Activated CD8-positive, alpha-beta T cell treated with anti-CD3 and anti-CD28 coated beads, Interleukin-2, amount 10 ng/mL, durations not matched to agents 7 days and 5 days (primary cell): ENCODE data around the gene C19orf73. TPM values are rescaled to one million over a fixed set of nuclear protein-coding genes. Genes with fewer than 3 reads are reported as not detected.
A peak's percentile ranks its signal among the peaks of the same experiment; 100 is the strongest.

Experiments used
- ATAC-seq: fragments of 150-1000 bp; cut with Tn5 transposase; one replicate; pipeline ENCODE4 v1.10.0; 2021; ENCODE audit warnings: moderate library complexity
- CTCF ChIA-PET: fragments of 350-600 bp; sonication (Branson Sonifier 250); formaldehyde crosslinking; loops from one replicate; lab custom pipeline; 2021; ENCODE audit warnings: antibody characterized with exemption; lab: Charles Lee
- POLR2A ChIA-PET: fragments of 350-600 bp; sonication (Branson Sonifier 250); formaldehyde crosslinking; loops from one replicate; lab custom pipeline; 2021; ENCODE audit warnings: antibody characterized with exemption; lab: Charles Lee
- DNase-seq: peaks from one replicate; pipeline ENCODE4 v3.0.0-alpha.2; 2020
- H3K27ac Mint-ChIP-seq: one replicate; pipeline ENCODE4 v1.8.0; 2021; ENCODE audit warnings: mild to moderate bottlenecking, mixed read lengths
- H3K27me3 Mint-ChIP-seq: one replicate; pipeline ENCODE4 v1.8.0; 2021; ENCODE audit warnings: low read depth, mixed read lengths
- H3K36me3 Mint-ChIP-seq: one replicate; pipeline ENCODE4 v1.8.0; 2021; ENCODE audit warnings: low read depth, mixed read lengths
- H3K4me1 Mint-ChIP-seq: one replicate; pipeline ENCODE4 v1.8.0; 2021; ENCODE audit warnings: low read depth, mixed read lengths
- H3K4me3 Mint-ChIP-seq: one replicate; pipeline ENCODE4 v1.8.0; 2021; ENCODE audit warnings: mild to moderate bottlenecking, mixed read lengths
- H3K9me3 Mint-ChIP-seq: one replicate; pipeline ENCODE4 v1.8.0; 2022; ENCODE audit warnings: mixed read lengths; ENCODE audit not compliant: insufficient read depth
- total RNA-seq, 2 experiments: library from RNA; stranded (reverse); gene quantifications; one replicate each; pipeline ENCODE4 v1.2.3, GENCODE V29; 2021

C19orf73 gene
- total RNA-seq, 2 experiments from 2014 or later = 0.92 to 1.0 TPM

DNA sequence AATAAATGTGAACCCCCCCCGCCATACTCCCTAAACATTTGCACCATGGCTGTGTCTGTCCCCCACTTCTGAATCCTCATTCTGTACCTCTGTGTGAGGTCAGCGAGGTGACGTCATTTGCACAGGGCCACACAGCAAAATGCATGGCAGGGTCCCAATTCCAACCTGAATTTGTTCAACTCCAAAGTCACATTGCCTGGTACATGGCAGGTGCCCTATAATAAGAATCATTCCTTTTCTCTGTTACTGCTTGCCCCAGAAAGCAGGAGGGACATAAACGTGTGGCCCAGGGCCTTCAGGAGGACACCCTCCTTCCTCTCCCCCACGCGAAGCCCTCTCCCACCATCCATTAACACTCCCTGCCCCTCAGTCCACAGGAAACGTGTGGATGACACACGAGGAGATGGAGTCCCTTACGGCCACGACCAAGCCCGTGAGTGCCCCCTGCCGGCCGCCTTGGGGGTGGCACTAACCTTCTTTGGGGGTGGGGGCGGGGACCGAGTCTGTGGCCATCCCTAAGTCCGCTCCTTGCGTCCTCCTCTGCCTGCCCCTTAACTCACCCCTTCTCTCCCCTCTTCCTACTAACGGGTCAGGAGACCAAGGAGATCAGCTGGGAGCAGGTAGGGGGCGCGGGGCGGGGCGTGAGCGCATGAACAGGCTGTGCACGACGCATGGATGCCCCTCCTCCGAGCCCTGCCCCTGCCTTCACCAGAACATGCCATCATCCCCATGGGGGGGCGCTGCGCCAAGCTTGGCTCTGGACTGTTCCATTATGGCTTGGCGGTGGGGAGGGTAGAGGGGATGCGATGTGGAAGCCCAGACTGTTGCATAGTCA lies 26.8 kb upstream of the C19orf73 start:
- ATAC-seq (peak; percentile 46), DNase-seq (peak; percentile 80)
- Mint-ChIP-seq H3K4me3 (peak overlapping the region; percentile 12), H3K27ac (no peak overlapping the region), H3K9me3 (no peaks in the 10 kb centered on the region), H3K36me3 (no peaks in the 10 kb centered on the region), H3K4me1 (peaks cover 35% of the 10 kb centered on the region), H3K27me3 (peaks cover 42% of the 10 kb centered on the region)
- ChIA-PET POLR2A (interaction anchor here (0.8 to 1.0 kb wide), 2 partner anchors 48 to 225 kb away, joined by 3 to 5 read pairs; no protein-coding TSS in a partner anchor), CTCF (interaction anchor here (0.7 to 5.4 kb wide), 16 partner anchors 12 to 153 kb away, joined by 3 to 59 read pairs (median 6); partner anchors contain the start of genes GYS1, LIN7B and RUVBL2)

DNA sequence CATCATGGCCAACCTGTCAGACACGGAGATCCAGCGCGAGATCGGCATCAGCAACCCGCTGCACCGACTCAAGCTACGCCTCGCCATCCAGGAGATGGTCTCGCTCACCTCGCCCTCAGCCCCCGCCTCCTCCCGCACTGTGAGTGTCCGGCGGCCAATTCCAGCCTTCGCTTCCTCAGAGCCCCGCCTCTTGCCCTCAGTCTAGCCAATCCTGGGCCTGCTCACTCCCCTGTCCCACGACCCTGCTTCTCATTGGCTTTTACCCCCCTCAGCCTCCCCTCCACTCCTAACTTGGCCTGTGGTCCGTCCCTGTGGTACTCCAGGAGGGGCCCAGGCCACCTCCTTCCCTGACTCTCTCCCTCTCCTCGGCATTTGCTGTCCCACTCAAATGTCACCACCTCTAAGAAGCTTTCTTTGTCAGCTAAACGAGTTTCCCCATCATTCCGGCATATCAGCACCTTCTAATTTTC lies 24.0 kb upstream of the C19orf73 start:
- H3K27me3 Mint-ChIP-seq = peaks cover 18% of the 10 kb centered on the region
- ATAC-seq (peak; percentile 94), DNase-seq (peak; percentile 76)
- ChIA-PET CTCF (interaction anchor here (0.7 to 5.4 kb wide), 3 partner anchors 29 to 149 kb away, joined by 3 to 59 read pairs (median 3); partner anchors contain the start of genes LIN7B and RUVBL2), POLR2A (interaction anchor here (0.7 kb wide), 1 partner anchor 13 kb away, joined by 3 read pairs; no protein-coding TSS in a partner anchor)
- peak overlapping the region; percentile 73 for H3K4me3 Mint-ChIP-seq
- H3K9me3 Mint-ChIP-seq = no peaks in the 10 kb centered on the region
- peaks cover 17% of the 10 kb centered on the region for H3K4me1 Mint-ChIP-seq
- no peak overlapping the region for H3K27ac Mint-ChIP-seq
- H3K36me3 Mint-ChIP-seq = no peaks in the 10 kb centered on the region

- no peak for DNase-seq
- no peaks in the 10 kb centered on the region for H3K9me3 Mint-ChIP-seq
- H3K4me3 Mint-ChIP-seq = no peak overlapping the region
- POLR2A ChIA-PET = no interaction called here
- peaks cover 17% of the 10 kb centered on the region for H3K4me1 Mint-ChIP-seq
- no peaks in the 10 kb centered on the region for H3K36me3 Mint-ChIP-seq
- no peak overlapping the region for H3K27ac Mint-ChIP-seq
- ATAC-seq = no peak
- H3K27me3 Mint-ChIP-seq = peaks cover 8% of the 10 kb centered on the region
- CTCF ChIA-PET = no interaction called here
Observed at GRCh38 chr19:49141352-49141751, 22.4 kb upstream of the C19orf73 start.

DNA sequence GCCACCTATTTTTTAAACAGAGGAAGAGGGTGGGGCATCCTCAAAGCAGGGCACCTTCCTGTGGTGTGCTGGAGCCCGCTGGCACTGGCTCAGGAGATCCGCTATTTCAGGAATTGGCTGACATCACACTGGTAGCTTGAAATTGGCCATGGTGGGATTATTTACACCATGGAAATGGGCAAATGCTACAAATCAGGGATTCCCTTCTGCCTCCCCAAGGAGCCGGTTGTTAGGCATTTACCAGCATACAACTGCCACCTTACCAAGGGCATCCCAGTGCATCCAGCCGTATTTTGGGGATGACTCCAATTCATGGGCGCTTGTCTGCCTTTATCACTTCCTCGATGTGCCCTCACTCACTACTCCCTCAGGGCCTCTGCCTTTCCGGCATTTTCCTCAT lies 22.0 kb upstream of the C19orf73 start:
- Mint-ChIP-seq H3K9me3 (no peaks in the 10 kb centered on the region), H3K4me1 (peaks cover 18% of the 10 kb centered on the region), H3K36me3 (no peaks in the 10 kb centered on the region), H3K27me3 (peaks cover 7% of the 10 kb centered on the region), H3K27ac (no peak overlapping the region), H3K4me3 (no peak overlapping the region)
- ChIA-PET CTCF (interaction anchor here (2.4 kb wide), 1 partner anchor 58 kb away, joined by 8 read pairs; no protein-coding TSS in a partner anchor), POLR2A (no interaction called here)
- no peak for ATAC-seq
- no peak for DNase-seq

GRCh38 chr19:49136771-49137171 lies 17.8 kb upstream of the C19orf73 start:
- peaks cover 18% of the 10 kb centered on the region for H3K4me1 Mint-ChIP-seq
- no peak overlapping the region for H3K4me3 Mint-ChIP-seq
- ChIA-PET CTCF (no interaction called here), POLR2A (no interaction called here)
- DNase-seq (no peak), ATAC-seq (no peak)
- no peaks in the 10 kb centered on the region for H3K36me3 Mint-ChIP-seq
- H3K27ac Mint-ChIP-seq = no peak overlapping the region
- H3K27me3 Mint-ChIP-seq = peaks cover 12% of the 10 kb centered on the region
- no peaks in the 10 kb centered on the region for H3K9me3 Mint-ChIP-seq

DNA sequence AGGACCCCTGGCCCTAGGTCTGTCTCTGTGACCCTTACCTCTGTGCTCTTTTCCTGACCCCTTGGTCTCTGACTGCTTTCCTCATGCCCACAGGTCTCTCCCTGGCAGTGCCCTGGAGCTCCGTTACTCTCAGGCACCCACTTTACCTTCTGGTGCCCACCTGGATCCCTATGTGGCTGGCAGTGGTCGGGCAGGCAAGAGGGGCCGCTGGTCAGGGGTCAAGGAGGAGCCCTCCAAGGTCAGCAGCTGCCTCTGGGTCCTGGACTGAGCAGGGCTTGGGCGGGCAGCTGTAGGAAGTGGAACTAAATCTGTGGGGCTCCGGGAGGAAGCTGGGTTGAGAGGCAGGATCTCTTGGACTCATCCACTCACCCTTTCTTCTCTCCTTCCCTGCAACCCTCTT lies 16.7 kb upstream of the C19orf73 start:
- no peaks in the 10 kb centered on the region for H3K9me3 Mint-ChIP-seq
- H3K4me1 Mint-ChIP-seq = peaks cover 18% of the 10 kb centered on the region
- peaks cover 12% of the 10 kb centered on the region for H3K27me3 Mint-ChIP-seq
- H3K4me3 Mint-ChIP-seq = no peak overlapping the region
- H3K27ac Mint-ChIP-seq = no peak overlapping the region
- ChIA-PET CTCF (interaction anchor here (0.9 to 3.7 kb wide), 2 partner anchors 10 to 64 kb away, joined by 3 to 24 read pairs; no protein-coding TSS in a partner anchor), POLR2A (no interaction called here)
- no peak for DNase-seq
- H3K36me3 Mint-ChIP-seq = no peaks in the 10 kb centered on the region
- no peak for ATAC-seq

DNA sequence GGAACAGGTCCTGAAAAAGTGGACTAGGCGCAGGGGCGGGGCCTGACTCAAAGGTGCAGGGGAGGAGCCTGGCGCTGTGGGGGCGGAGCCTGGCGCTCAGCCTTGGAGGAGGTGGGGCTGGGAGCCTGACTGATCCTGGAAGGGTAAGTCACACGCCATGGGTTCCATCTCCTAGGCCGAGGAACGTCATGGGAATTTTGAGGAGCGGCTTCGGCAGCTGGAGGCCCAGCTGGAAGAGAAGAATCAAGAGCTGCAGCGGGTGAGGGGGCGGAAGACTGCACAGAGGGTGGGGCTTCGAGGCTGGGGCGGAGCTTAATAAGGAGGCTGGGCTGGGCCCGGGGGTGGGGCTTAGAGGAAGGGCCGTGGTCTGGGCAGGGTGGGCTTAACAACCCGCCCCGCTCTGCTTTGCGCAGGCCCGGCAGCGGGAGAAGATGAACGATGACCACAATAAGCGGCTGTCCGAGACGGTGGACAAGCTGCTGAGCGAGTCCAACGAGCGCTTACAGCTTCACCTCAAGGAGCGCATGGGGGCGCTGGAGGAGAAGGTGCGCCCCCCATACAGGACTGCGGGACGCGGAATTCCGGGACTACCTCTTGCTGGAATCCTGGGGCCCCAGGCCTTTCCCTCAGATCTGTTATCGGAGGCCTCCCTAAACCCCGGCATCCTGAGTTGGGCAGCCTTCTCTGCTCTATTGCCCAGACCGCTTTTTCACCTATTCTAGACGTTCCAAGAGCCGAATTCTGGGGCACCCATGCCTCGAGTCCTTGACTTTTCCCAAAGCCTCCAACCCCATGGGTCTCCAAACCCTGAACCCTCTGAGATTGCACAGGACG lies 14.9 kb upstream of the C19orf73 start:
- H3K4me3 Mint-ChIP-seq = peak overlapping the region; percentile 61
- ATAC-seq (peak; percentile 70), DNase-seq (peak; percentile 56)
- no peaks in the 10 kb centered on the region for H3K36me3 Mint-ChIP-seq
- H3K4me1 Mint-ChIP-seq = peaks cover 18% of the 10 kb centered on the region
- no peak overlapping the region for H3K27ac Mint-ChIP-seq
- POLR2A ChIA-PET = no interaction called here
- CTCF ChIA-PET = interaction anchor here (1.0 to 3.7 kb wide), 4 partner anchors 12 to 140 kb away, joined by 3 to 24 read pairs (median 8); partner anchors contain the start of genes LIN7B and RUVBL2
- H3K9me3 Mint-ChIP-seq = no peaks in the 10 kb centered on the region
- peaks cover 12% of the 10 kb centered on the region for H3K27me3 Mint-ChIP-seq

DNA sequence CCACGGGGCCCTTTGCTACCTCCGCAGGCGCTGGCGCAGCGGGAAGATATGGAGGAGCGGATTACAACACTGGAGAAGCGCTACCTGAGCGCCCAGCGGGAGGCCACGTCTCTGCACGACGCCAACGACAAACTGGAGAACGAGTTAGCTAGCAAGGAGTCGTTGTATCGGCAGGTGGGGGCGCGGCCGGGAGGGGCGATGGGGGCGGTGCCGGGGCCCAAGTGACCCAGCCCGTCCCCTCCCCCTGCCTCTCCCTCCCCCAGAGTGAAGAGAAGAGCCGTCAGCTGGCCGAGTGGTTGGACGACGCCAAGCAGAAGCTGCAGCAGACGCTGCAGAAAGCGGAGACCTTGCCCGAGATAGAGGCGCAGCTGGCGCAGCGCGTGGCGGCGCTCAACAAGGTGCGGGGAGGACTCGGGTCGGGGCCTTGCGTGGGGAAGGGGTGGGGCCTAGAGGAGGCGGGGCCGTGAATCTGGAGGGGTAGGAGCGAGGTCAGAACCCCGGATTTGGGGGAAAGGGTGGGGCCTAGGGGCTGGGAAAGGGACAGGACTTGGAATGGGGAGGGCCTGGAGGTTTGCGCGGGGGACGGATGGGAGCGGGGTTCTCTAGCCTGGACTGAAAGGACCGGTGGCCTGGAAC lies 14.1 kb upstream of the C19orf73 start:
- peak; percentile 41 for DNase-seq
- Mint-ChIP-seq H3K9me3 (no peaks in the 10 kb centered on the region), H3K27me3 (peaks cover 12% of the 10 kb centered on the region), H3K4me1 (peaks cover 24% of the 10 kb centered on the region), H3K27ac (no peak overlapping the region), H3K4me3 (peak overlapping the region; percentile 61), H3K36me3 (peaks cover 1% of the 10 kb centered on the region)
- peak; percentile 35 for ATAC-seq
- CTCF ChIA-PET = interaction anchor here (1.0 to 3.7 kb wide), 4 partner anchors 12 to 140 kb away, joined by 3 to 24 read pairs (median 8); partner anchors contain the start of genes LIN7B and RUVBL2
- POLR2A ChIA-PET = no interaction called here

DNA sequence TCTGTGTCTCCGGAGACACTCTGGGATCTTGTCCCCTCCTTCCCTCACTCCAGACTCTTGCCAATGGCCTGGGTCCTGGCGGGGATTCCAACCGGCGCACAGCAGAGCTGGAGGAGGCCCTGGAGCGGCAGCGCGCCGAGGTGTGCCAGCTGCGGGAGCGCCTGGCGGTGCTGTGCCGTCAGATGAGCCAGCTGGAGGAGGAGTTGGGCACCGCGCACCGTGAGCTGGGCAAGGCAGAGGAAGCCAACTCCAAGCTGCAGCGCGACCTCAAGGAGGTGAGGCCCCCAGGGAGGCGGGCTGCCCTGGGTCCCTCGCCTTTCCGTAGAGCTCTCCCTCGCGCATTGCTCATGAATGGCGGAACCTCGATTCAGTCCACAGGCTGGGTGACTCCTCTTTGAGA lies 11.4 kb upstream of the C19orf73 start:
- Mint-ChIP-seq H3K27me3 (peaks cover 12% of the 10 kb centered on the region), H3K4me3 (no peak overlapping the region), H3K4me1 (peaks cover 27% of the 10 kb centered on the region), H3K36me3 (peaks cover 2% of the 10 kb centered on the region), H3K9me3 (no peaks in the 10 kb centered on the region), H3K27ac (no peak overlapping the region)
- DNase-seq = peak; percentile 20
- ChIA-PET CTCF (interaction anchor here (1.2 to 3.7 kb wide), 3 partner anchors 16 to 33 kb away, joined by 5 to 23 read pairs (median 8); partner anchors contain the start of gene LIN7B), POLR2A (no interaction called here)
- ATAC-seq = no peak

DNA sequence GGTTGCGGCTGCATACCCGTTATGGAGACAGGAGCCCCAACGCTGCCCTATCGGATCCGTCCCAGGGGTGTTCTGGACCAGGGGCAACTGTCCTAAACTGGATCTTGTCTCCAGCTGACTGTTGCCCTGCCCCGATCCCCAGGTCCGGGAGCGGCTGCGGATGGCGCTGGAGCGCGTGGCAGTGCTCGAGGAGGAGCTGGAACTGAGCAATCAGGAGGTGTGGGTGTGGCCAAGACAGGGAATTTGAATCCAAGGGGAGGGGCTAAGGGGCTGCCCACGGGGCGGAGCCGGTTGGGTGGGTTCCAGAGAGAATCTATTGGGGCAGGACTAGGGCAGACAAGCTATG lies 10.3 kb upstream of the C19orf73 start:
- Mint-ChIP-seq H3K36me3 (peaks cover 2% of the 10 kb centered on the region), H3K27me3 (peaks cover 9% of the 10 kb centered on the region), H3K4me1 (peaks cover 25% of the 10 kb centered on the region), H3K4me3 (no peak overlapping the region), H3K27ac (no peak overlapping the region), H3K9me3 (no peaks in the 10 kb centered on the region)
- ATAC-seq (no peak), DNase-seq (peak; percentile 20)
- ChIA-PET POLR2A (interaction anchor here (0.7 kb wide), 1 partner anchor 440 kb away, joined by 3 read pairs; no protein-coding TSS in a partner anchor), CTCF (interaction anchor here (0.7 to 3.7 kb wide), 6 partner anchors 15 to 614 kb away, joined by 3 to 23 read pairs (median 9); partner anchors contain the start of gene LIN7B)
